Lower leg skin (tissue), 3 donors: ENCODE results near the gene NEURL3.

Source experiments
- CTCF ChIP-seq, 3 donors: fragments of 450-650 bp; IDR thresholded peaks; one replicate each; pipeline ENCODE4 v1.5.1; 2016; ENCODE audit warnings: antibody characterized with exemption in 3 of 3, mild to moderate bottlenecking in 3 of 3, moderate library complexity in 2 of 3
- POLR2A ChIP-seq, 2 donors: fragments of 450-650 bp; IDR thresholded peaks; one replicate each; pipeline ENCODE4 v1.6.1; 2016 to 2017; ENCODE audit warnings: antibody characterized with exemption in 2 of 2, mild to moderate bottlenecking in 1 of 2, moderate library complexity in 1 of 2

- no peak for TF ChIP-seq CTCF (IDR thresholded peaks at IDR 0.05)
- TF ChIP-seq POLR2A (IDR thresholded peaks at IDR 0.05) = no peak
Observed at GRCh38 chr2:96528006-96528699, 23.0 kb upstream of the NEURL3 start.
